Bronchial epithelial cell (primary cell): ENCODE results near the gene RRP9. TPM values are rescaled to one million over a fixed set of nuclear protein-coding genes. Genes with fewer than 3 reads are reported as not detected.

Experiments
- DNase-seq: peaks from one replicate; pipeline ENCODE4 v3.0.0-alpha.2; 2010; ENCODE audit warnings: low read depth
- FAIRE-seq: peaks from 2 replicates; lab custom pipeline; 2011; peaks lifted over from hg19 to GRCh38; lab: Jason Lieb, UNC
- H3K27me3 ChIP-seq: 2 replicates; pipeline ENCODE4 v1.5.1; 2011; ENCODE audit warnings: low read length; ENCODE audit not compliant: control insufficient read depth, insufficient read depth
- H3K36me3 ChIP-seq: 2 replicates; pipeline ENCODE4 v1.5.1; 2011; ENCODE audit warnings: low read length; ENCODE audit not compliant: control insufficient read depth, insufficient read depth
- H3K4me3 ChIP-seq: 2 replicates; pipeline ENCODE4 v1.5.1; 2011; ENCODE audit warnings: mild to moderate bottlenecking, low read depth, low read length, control low read depth
- CTCF ChIP-seq: IDR thresholded peaks from 2 replicates; pipeline ENCODE4 v1.5.1; 2011; ENCODE audit warnings: mild to moderate bottlenecking, moderate library complexity, low read length, control low read depth, inconsistent platforms; ENCODE audit not compliant: insufficient read depth, severe bottlenecking
- total RNA-seq: library from RNA; depleted of rRNA; stranded (reverse); fragments of >200 nt; gene quantifications from 2 replicates; pipeline ENCODE4 v1.2.1, GENCODE V29; 2014

Gene RRP9
- total RNA-seq, 1 donor from 2014 or later = 70.8 TPM

DNA sequence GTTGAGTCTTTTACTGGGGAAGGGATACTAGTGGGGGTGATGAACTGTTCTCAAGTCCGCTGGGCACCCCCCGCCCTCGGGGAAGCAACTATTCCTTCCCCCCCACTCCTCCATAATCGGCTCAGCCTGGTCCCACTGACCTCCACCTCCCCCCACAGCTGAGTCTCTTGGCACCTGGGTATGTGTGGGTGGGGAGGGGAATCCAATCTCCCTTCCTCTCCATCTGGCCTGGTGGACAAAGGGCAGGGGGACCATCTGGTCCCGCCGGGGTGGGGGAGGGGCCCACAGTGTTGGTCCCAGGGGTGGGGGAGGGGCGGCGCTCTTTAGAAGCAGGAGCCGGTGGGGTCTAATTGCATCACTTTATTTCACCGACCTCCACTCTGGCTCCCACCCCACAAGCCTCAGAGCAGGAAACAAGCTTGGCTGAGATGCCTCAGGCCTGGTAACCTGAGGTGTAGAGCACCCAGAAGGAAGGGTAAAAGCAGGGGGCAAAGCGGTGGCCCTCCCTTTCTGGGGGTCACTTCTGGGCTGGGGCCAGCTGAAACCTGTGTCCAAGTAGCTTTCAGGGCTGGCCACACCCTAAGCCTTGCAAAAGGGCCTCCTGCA, 26.6 kb upstream of the RRP9 start:
- DNase-seq (no peak), FAIRE-seq (no peak)
- Histone ChIP-seq H3K27me3 (no peaks in the 10 kb centered on the region), H3K36me3 (peaks cover 2% of the 10 kb centered on the region), H3K4me3 (peak overlapping the region; percentile 52)
- no peak for TF ChIP-seq CTCF

- H3K4me3 ChIP-seq = peak within 1 kb of the TSS; percentile 52
- H3K36me3 ChIP-seq = peaks cover 2% of the 10 kb centered on the region
- no peak for TF ChIP-seq CTCF
- no peak for FAIRE-seq
- H3K27me3 ChIP-seq = no peaks in the 10 kb centered on the region
- DNase-seq = no peak
These were observed 25.9 kb upstream of the RRP9 start, which contains the start of gene PCBP4 for GRCh38 chr3:51967384-51968169. Gene PCBP4, minus strand, starts transcription at chr3:51967454. Its CDS starts 6,214 bp downstream, at chr3:51961240.

DNA sequence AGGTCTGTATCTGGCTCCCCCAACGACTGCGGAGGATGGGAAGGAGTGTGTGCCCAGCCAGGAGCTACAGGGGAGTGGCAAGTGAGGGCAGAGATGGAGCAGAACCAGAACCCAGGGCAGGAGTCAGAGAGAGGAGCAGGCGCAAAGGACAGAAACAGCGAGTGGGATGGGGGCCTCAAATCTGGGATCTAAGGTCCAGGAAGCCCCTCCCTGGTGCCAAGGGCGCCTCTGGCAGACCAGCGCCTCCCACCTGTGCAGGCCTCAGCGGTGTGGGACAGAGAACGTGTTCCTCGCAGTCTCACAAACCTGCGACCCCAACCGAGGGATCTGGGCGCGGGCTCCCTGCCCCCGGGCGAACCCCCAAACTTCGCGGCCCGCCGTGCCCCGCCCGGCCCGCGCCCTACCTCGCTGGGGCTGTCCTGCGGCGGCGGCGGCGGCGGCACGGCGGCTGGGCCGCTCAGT, 25.2 kb upstream of the RRP9 start:
- FAIRE-seq (no peak), DNase-seq (no peak)
- peaks cover 2% of the 10 kb centered on the region for H3K36me3 ChIP-seq
- no peak for TF ChIP-seq CTCF
- H3K27me3 ChIP-seq = no peaks in the 10 kb centered on the region
- H3K4me3 ChIP-seq = peak overlapping the region; percentile 52

DNA sequence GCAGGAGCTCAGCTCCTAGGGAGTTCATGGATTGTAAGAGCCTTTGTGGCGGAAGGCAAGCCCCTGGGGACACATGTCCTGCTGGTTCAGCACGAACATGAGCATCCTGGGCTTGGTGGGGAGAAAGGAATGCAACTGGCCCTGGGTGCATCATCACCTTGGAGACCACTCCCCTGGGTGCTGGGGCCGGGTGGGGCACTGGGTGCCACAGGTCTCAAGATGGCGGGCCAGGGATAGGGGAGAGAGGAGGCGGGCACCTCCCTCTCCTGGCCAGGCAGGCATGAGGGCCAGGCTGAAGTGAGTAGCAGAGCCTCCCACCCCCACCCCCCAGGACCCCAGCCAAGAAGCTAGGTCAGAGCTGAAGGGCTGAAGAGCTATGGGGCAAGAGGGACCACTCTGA, 24.8 kb upstream of the RRP9 start:
- H3K27me3 ChIP-seq = no peaks in the 10 kb centered on the region
- H3K36me3 ChIP-seq = peaks cover 1% of the 10 kb centered on the region
- H3K4me3 ChIP-seq = peak overlapping the region; percentile 52
- DNase-seq (no peak), FAIRE-seq (no peak)
- no peak for TF ChIP-seq CTCF

DNA sequence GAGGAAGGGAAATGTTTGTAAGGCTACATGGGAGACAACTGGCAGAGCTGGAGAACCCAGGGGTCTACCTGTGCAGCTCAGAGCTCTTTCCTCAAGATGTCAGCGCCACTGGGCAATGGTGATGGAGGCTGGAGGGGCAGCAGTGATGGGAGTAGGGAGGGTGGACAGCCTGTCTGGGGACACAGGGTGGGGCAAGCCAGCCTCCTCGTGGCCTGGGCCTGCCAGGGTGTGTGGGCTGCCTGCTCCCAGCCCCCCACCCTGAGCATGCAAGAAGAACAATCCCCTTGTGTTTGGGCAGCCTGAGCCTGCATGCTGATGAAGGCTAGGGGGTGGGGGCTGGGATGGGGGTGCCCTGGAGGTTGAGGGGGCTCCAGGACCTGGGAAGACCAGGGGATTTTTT, 24.3 kb upstream of the RRP9 start:
- no peaks in the 10 kb centered on the region for H3K27me3 ChIP-seq
- peak; percentile 7 for FAIRE-seq
- no peak for TF ChIP-seq CTCF
- DNase-seq = no peak
- H3K4me3 ChIP-seq = no peak overlapping the region
- H3K36me3 ChIP-seq = no peaks in the 10 kb centered on the region
